ENCODE results near the gene EID2B. TPM values are rescaled to one million over a fixed set of nuclear protein-coding genes. Genes with fewer than 3 reads are reported as not detected.

The EID2B gene
- total and polyA plus RNA-seq, 2 of the 8 experiments (the other 6 are each of a cell fraction or from before 2014, with no cell fraction given), result 2.1 to 2.4 TPM

DNA sequence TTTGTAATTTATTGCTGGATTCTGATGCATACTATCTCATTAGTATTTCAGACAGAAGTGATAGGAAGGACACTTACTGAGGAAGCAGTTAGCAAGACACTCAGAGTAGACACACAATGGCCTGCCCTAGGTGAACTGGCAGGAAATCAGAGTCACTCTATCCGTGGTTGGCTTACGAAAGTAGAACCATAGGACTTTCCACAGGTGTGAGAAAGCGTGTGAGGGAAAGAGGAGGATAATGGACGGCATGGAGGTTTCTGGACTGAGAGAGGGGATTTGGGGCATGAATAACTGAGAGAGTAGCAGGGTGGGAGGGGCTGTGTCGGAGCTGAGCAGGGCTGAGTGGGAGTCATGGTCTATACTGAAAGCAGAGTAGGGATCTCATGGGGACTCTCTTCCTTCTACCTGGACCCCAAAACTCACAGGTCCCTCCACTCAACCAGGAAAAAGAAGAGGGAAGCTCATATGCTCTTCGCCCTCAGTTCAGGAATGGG lies 26.0 kb upstream of the EID2B start:
- TF ChIP-seq ZNF274 (IDR thresholded peaks at IDR 0.05; ENCODE audit: borderline replicate concordance, extremely low read depth, low read length) (no peak), TAF7 (optimal IDR thresholded peaks at IDR 0.05; ENCODE audit: borderline replicate concordance, low read depth, low read length) (no peak), YY1 (IDR thresholded peaks at IDR 0.05; ENCODE audit: low read depth, low read length) (no peak), POLR2AphosphoS5 (IDR thresholded peaks at IDR 0.05; ENCODE audit: low read depth, low read length) (no peak), EGR1 (IDR thresholded peaks at IDR 0.05; ENCODE audit: borderline replicate concordance, low read depth, low read length) (no peak), SIRT6 (IDR thresholded peaks at IDR 0.05; ENCODE audit: low read length) (no peak), NRF1 (IDR thresholded peaks at IDR 0.05; ENCODE audit: low read depth, low read length) (no peak)
- TF ChIP-seq, protein P1, sequence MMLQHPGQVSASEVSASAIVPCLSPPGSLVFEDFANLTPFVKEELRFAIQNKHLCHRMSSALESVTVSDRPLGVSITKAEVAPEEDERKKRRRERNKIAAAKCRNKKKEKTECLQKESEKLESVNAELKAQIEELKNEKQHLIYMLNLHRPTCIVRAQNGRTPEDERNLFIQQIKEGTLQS (IDR thresholded peaks at IDR 0.05; ENCODE audit: insufficient read depth, low read depth, low read length), result no peak
- Histone ChIP-seq H4K5ac (ENCODE audit: insufficient read length, low read depth, low read length) (no peak overlapping the region), H2BK5ac (ENCODE audit: low read depth, low read length) (no peak overlapping the region), H3K36me3 (ENCODE audit: control insufficient read depth in 2 of 4, insufficient read depth in 4 of 4, low read length in 3 of 4) (no peaks in the 10 kb centered on the region), H2BK120ac (replicated peaks; ENCODE audit: low read depth, low read length) (no peak overlapping the region), H3K23me2 (ENCODE audit: low read depth, low read length) (no peaks in the 10 kb centered on the region), H3K18ac (ENCODE audit: extremely low read depth, low read length) (no peak overlapping the region), H2AK5ac (ENCODE audit: low read depth, low read length) (no peak overlapping the region), H3K4me1 (replicated peaks in 1 of 4; ENCODE audit: control insufficient read depth in 3 of 4, insufficient read depth in 4 of 4, low read length in 3 of 4) (no peaks in the 10 kb centered on the region), H2BK20ac (ENCODE audit: low read length) (no peak overlapping the region), H3K14ac (ENCODE audit: insufficient read length) (no peak overlapping the region), H3K27ac (ENCODE audit: low read depth, low read length) (no peak overlapping the region), H2AFZ (ENCODE audit: low read length) (no peak overlapping the region), H4K8ac (ENCODE audit: extremely low read depth, insufficient read depth, low read length) (no peak overlapping the region), H3K56ac (replicated peaks; ENCODE audit: insufficient read length, low read depth, low read length) (no peak overlapping the region), H2BK15ac (ENCODE audit: low read length) (no peak overlapping the region), H3K9ac (replicated peaks in 1 of 4; ENCODE audit: extremely low read depth in 1 of 4, low read depth in 3 of 4, low read length in 3 of 4) (no peak overlapping the region), H3K4me2 (ENCODE audit: insufficient read depth in 1 of 2, low read depth in 2 of 2, low read length in 2 of 2) (no peak overlapping the region), H4K91ac (replicated peaks; ENCODE audit: insufficient read length, low read length) (no peak overlapping the region), H3K4ac (replicated peaks; ENCODE audit: insufficient read length, low read depth, low read length) (no peak overlapping the region), H3K9me3 (ENCODE audit: insufficient read depth in 2 of 2, low read depth in 1 of 2, low read length in 1 of 2) (no peaks in the 10 kb centered on the region), H2BK12ac (ENCODE audit: low read depth, low read length) (no peak overlapping the region), H3K23ac (ENCODE audit: insufficient read length) (no peak overlapping the region), H3K79me1 (ENCODE audit: low read depth, low read length) (no peaks in the 10 kb centered on the region), H3K27me3 (replicated peaks in 1 of 4; ENCODE audit: control insufficient read depth in 3 of 4, extremely low read depth in 1 of 4, insufficient read depth in 3 of 4, low read length in 3 of 4) (no peaks in the 10 kb centered on the region; a peak in 1 of 7 replicates), H4K20me1 (replicated peaks in 1 of 2; ENCODE audit: control insufficient read depth in 1 of 2, insufficient read depth in 2 of 2, low read length in 2 of 2) (no peaks in the 10 kb centered on the region), H3K79me2 (ENCODE audit: control insufficient read depth in 1 of 2, insufficient read depth in 2 of 2, low read length in 2 of 2) (no peaks in the 10 kb centered on the region), H3K4me3 (ENCODE audit: extremely low read depth in 1 of 4, insufficient read depth in 2 of 4, low read depth in 3 of 4, low read length in 4 of 4) (no peak overlapping the region)
- CTCF ChIA-PET (ENCODE audit: partially characterized antibody), result interaction anchor here (4.8 kb wide), 1 partner anchor 115 kb away, joined by 27 read pairs; no protein-coding TSS in a partner anchor
- POLR2A ChIA-PET (ENCODE audit: partially characterized antibody), result no interaction called here
- FAIRE-seq, result no peak
- no peak for DNase-seq (ENCODE audit: low read depth in 1 of 2, low spot score in 2 of 2)
- 87% methylated on average over 6 of the region's 6 CpGs; no CpG with 5 or more reads in 1 of the 2 experiments for WGBS, 2 experiments (ENCODE audit: extremely low coverage in 1 of 2, insufficient coverage in 1 of 2, insufficient read length in 1 of 2, insufficient replicate concordance in 2 of 2, low coverage in 1 of 2, low lambda C conversion rate in 2 of 2, missing lambda C conversion rate in 1 of 2)
